B cell (primary cell): ENCODE data around the gene TMEM131L.

ENCODE experiments used
- CTCF ChIP-seq: fragments of 200-600 bp; IDR thresholded peaks from one replicate; pipeline ENCODE4 v1.8.0; 2022; ENCODE audit warnings: antibody characterized with exemption, mild to moderate bottlenecking
- EZH2 ChIP-seq: IDR thresholded peaks from 2 replicates; pipeline ENCODE4 v1.6.1; 2012; ENCODE audit warnings: borderline replicate concordance, low read depth, mild to moderate bottlenecking, moderate library complexity, low read length; ENCODE audit not compliant: insufficient read depth, poor library complexity, severe bottlenecking

GRCh38 chr4:153469031-153469430 is 2.9 kb downstream of the TMEM131L start:
- TF ChIP-seq EZH2 (no peak), CTCF (no peak)
